Dermis blood vessel endothelial cell (primary cell): Measurements from ENCODE around the gene PCNX3. TPM values are rescaled to one million over a fixed set of nuclear protein-coding genes. Genes with fewer than 3 reads are reported as not detected.
"Not testable (repeated sequence)": the region's sequence is repeated elsewhere in the genome, so short reads cannot be mapped to it uniquely, and the experiment has no call there.

ENCODE experiments used
- DNase-seq: peaks from one replicate; pipeline ENCODE4 v3.0.0; 2010
- total RNA-seq: library from RNA; depleted of rRNA; stranded (reverse); fragments of >200 nt; gene quantifications from 2 replicates; pipeline ENCODE4 v1.2.3, GENCODE V29; 2014

Gene PCNX3
- total RNA-seq, 1 donor from 2014 or later, result 18.0 TPM

- DNase-seq, result no peak
Measured at GRCh38 chr11:65621460-65621859, 5.9 kb downstream of the PCNX3 start.

DNA sequence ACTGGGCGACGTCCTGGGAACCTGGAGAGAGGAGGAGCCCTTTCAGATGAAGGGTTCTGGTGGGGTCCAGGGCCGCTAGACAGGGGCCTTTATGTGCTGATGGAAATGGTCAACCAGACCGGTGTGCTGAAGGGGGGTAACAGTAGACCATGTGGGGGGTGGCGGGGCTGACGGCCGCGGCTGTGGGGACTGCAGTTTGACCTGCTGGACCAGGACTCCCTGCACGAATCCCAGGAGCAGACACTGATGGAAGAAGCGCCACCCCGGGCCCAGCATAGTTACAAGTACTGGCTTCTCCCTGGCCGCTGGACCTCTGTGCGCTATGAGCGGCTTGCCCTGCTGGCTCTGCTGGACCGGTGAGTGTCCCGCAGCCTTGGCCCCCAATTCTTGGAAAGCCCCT, 6.4 kb downstream of the PCNX3 start:
- no peak for DNase-seq

DNA sequence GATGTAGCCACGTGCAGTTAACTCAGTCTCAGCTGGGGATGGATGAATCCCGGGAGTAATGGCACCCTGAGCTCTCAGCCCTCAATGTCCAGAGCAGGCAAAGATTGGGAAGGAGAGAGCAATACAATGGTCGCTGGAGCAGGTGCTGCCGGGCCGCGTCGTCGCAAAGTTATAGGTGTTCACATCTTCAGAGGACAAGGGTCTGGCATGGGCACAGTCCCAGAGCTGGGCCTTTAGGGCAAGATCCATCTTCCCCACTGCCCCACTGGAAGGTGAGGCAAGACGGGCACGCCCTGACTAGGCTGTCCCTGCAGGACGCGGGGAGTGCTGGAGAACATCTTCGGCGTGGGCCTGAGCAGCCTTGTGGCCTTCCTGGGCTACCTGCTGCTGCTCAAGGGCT, 7.6 kb downstream of the PCNX3 start:
- DNase-seq, result no peak

- no peak for DNase-seq
Measured at GRCh38 chr11:65623852-65624616, 8.5 kb downstream of the PCNX3 start.

GRCh38 chr11:65624931-65625627, 9.5 kb downstream of the PCNX3 start:
- no peak for DNase-seq

- peak; percentile 86 for DNase-seq
Measured at GRCh38 chr11:65625628-65626342, 10.2 kb downstream of the PCNX3 start.

DNA sequence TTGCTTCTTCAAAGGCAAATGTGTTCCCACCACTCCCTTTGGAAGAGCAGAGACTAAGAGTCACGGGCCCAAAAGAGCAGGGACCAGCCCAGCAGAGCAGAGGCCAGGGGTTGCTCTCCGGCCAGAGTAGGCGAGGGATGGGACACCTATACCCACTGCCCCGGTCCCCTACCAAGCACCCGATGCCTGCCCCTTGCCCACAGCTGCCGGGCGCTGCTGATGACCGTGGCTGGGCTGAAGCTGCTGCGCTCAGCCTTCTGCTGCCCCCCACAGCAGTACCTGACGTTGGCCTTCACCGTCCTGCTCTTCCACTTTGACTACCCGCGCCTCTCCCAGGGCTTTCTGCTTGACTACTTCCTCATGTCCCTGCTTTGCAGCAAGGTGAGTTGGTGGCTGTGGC, 11.6 kb downstream of the PCNX3 start:
- DNase-seq, result no peak

DNA sequence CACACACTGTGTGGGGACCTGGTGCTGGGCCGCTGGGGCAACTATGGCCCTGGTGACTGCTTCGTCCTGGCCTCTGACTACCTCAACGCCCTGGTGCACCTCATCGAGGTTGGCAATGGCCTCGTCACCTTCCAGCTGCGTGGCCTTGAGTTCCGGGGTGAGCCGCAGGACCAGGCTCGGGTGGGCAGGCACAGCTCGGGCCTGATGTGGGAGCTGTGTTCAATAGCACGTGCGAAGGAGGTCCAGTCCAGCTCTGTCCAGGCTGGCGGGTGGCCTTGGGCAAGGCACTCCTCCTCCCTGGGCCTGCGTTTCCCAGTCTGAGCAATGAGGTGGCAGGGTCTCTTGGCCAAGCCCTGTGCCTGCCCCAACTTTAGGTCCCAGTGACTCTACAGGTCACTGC, 14.0 kb downstream of the PCNX3 start:
- no peak for DNase-seq

- DNase-seq, result no peak
Measured at GRCh38 chr11:65630215-65630614, 14.6 kb downstream of the PCNX3 start.

DNA sequence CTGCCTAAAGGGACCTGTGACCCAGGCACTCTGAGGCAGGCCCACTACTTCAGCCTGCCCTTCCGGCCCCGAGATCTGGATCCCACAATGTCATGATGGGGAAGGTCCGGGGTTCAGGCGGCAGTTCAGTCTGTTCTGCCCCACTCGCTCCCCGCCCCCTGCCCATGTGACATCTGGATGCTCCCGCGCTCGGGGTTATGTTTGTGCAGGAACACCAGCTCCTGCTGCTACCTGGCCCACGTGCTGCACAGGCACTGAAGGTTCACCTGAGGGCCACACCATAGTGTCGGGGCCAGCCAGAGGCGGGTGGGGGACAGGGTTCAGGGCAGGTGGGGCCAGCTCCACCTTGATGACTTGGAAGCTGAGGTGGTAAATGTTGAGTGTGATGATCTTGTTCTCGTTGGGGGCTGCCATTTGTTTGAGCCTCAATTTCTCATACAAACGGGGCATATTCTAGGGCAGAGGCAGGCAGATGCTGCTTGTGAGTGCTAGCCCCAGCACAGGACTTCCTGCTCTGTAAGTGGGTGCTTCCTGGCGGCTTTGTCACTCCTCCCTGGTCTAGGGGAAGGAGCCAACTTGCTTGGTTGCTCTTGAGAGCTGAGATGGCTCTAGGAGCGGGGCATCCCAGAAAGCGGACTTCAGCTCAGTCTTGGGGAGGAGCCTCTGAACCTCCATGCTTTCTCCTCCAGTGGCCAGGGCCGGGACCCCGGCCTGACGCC, 18.0 kb downstream of the PCNX3 start:
- no peak for DNase-seq

GRCh38 chr11:65634109-65634436, 18.5 kb downstream of the PCNX3 start:
- no peak for DNase-seq

DNA sequence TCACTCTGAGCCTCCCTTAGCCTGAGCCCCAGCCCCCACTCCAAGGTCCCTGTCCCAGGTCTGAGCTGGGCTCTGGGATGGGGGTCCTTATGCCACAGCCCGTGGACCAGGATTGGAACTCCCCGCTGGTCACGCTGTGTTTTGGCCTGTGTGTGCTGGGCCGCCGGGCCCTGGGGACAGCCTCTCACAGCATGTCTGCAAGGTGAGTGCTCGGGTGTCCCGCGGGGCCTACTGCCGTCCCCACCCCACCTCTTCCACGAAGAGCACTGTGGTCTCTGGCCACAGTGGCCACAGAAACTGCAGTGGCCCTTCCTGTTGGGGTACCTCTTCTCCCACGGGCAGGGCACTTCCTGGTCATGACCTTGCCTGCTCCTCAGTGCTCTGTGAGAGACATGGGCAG, 18.9 kb downstream of the PCNX3 start:
- no peak for DNase-seq

DNA sequence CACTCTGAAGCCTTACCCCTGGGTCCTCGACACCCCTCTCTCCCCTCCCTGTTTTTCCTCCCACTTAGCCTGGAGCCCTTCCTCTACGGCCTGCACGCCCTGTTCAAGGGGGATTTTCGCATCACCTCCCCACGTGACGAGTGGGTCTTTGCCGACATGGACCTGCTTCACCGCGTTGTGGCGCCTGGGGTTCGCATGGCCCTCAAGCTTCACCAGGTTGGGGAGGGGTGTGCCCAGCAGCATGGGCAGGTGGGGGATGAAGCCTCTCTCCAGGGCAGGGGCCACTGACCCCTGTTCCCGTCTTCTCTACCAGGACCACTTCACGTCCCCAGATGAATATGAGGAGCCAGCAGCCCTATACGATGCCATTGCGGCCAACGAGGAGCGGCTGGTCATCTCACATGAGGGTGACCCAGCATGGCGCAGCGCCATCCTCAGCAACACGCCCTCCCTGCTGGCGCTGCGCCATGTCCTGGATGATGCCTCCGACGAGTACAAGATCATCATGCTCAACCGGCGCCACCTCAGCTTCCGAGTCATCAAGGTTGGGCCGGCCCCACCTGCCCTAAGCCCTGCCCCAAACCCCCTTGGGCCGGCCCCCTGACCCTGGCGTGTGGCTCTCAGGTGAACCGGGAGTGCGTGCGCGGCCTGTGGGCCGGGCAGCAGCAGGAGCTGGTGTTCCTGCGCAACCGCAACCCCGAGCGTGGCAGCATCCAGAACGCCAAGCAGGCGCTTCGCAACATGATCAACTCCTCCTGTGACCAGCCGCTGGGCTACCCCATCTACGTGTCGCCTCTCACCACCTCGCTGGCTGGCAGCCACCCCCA, 19.5 kb downstream of the PCNX3 start:
- no peak for DNase-seq

DNA sequence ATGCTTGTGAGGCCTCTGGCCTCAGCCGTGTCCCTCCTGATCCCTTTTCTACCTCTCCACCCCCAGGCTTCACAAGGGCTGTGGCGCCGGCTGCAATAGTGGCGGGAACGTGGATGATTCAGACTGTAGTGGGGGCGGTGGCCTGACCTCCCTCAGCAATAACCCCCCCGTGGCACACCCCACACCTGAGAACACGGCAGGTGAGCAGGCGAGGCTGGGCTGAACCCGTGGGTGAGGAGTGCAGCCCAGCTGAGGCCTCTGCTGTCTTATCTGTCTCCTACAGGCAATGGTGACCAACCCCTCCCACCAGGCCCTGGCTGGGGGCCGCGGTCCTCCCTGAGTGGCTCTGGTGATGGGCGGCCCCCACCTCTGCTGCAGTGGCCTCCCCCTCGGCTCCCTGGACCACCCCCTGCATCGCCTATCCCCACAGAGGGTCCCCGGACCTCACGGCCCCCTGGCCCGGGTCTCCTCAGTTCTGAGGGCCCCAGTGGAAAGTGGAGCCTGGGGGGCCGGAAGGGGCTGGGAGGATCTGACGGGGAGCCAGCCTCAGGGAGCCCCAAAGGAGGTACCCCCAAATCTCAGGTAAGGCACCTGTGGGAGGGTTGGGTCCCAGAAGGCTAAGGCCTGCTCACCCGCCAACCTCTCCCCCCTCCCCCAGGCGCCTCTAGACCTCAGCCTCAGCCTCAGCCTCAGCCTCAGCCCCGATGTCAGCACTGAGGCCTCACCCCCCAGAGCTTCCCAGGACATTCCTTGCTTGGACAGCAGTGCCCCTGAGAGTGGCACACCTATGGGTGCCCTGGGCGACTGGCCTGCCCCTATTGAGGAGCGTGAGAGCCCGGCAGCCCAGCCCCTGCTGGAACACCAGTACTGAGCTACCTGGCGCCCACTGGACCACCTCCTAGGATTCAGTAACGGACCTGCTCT, 20.8 kb downstream of the PCNX3 start:
- no peak for DNase-seq

DNA sequence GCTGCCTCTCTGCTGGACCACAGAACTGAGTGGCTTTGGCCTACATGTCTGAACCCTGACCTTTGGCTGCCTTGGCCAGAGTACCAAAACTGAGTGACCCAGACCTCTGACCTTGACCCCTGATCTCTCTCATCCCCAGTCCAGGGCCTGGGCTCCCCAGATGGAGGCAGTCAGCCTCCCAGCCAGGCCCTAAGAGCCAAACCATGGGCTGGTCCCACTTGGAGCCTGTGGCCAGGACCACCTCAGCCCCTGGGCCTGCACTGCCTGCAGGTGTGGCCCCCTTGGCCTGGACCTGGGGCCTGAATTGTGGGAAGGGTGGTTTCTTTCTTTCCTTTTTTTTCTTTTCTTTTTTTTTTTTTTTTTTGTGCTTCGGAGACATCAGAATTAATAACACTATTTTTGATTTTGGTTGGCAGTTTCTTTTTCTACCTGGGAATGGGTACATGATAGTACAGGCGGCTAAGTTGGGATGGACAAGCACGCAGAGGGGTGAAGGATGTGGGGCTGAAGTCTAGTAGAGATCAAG, 21.5 kb downstream of the PCNX3 start:
- DNase-seq, result no peak

- DNase-seq, result peak; percentile 98
Measured at GRCh38 chr11:65637794-65638419, 22.3 kb downstream of the PCNX3 start, which contains the start of gene SIPA1. SIPA1 (plus strand) TSS chr11:65638101; CDS start chr11:65640922, 2,821 bp downstream.

GRCh38 chr11:65639228-65639597, 23.6 kb downstream of the PCNX3 start:
- not testable (repeated sequence) for DNase-seq

DNA sequence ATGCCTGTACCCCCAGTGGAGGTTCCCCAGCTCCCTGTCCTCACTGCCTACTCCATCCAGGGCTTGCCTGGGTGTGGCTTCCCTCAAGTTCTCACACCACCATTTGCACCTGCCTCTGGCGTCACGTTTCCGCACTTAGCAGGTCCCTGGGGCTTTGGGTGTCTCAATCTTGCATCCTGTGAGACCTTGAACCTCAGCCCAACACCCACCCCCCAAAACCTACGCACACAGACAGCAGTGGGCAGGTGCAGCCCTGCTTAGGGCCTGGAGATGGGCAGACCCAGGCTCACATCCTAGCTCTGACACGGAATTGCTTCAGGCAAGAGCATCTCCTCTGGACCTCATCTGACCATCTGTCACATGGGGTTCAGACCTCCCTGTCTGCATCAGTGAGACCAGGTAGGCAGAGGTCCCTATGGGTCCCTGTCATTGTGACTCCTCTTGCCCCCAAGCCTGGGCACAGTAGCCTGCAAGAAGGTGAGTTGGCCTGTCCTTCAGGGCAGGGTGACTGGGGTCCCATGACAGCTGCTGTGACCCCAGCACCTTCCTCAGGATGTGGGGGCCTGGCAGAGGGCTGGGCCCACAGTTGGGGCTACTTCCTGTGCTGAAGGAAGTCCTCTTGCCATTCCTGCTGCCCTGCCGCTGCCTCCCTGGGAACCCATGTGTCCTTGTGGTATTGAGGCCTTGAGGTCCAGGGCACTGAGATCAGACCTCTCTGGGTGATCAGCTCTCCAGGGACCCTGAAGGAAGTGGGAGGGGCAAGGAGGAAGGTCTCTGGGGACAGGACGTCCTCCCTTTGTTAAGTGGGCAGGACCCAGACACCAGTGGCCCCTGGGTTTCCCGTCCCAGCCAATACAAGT, 24.3 kb downstream of the PCNX3 start:
- peak; percentile 40 for DNase-seq
